Measurements from ENCODE around the gene SRD5A1. TPM values are rescaled to one million over a fixed set of nuclear protein-coding genes. Genes with fewer than 3 reads are reported as not detected.

The SRD5A1 gene, protein sequence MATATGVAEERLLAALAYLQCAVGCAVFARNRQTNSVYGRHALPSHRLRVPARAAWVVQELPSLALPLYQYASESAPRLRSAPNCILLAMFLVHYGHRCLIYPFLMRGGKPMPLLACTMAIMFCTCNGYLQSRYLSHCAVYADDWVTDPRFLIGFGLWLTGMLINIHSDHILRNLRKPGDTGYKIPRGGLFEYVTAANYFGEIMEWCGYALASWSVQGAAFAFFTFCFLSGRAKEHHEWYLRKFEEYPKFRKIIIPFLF
- 13.6 and 16.3 TPM in 2 replicates for total RNA-seq

DNA sequence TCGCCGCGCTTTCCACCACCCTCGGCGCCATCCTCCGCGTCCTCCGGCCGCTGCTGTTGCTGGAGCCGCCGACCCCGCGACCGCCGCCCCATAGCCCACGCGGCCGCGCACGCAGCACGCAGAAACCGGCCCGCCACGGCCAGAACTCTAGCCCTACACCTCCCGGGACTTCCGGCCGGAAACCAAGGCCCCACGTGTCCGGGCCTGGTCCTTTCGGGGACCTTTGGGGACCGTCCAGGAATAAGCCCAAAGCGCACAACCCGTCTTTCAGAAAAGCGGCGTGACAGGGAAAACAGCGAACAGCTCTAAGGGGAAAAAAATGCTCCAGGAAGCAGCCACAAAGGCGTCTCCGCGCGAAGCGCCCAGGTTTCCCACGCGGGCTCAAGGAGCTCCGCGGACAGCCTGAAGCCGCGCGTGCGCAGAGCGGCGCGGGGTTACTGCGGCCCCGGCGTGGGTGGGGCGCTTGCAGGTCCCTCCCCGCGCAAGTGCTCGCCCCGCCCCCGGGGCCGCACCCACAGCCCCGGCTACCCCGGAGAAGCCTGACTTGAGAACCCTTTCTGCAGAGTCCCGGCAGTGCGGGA lies at the start of gene SRD5A1, which contains the start of gene NSUN2:
Gene SRD5A1 (plus strand): TSS at position 553 of the 581 bp plus-strand sequence. CDS start 137 bp downstream, outside the sequence.
Gene NSUN2 (minus strand): TSS at position 157 of the 581 bp plus-strand sequence. CDS start 65 bp downstream, at position 92.

DNA sequence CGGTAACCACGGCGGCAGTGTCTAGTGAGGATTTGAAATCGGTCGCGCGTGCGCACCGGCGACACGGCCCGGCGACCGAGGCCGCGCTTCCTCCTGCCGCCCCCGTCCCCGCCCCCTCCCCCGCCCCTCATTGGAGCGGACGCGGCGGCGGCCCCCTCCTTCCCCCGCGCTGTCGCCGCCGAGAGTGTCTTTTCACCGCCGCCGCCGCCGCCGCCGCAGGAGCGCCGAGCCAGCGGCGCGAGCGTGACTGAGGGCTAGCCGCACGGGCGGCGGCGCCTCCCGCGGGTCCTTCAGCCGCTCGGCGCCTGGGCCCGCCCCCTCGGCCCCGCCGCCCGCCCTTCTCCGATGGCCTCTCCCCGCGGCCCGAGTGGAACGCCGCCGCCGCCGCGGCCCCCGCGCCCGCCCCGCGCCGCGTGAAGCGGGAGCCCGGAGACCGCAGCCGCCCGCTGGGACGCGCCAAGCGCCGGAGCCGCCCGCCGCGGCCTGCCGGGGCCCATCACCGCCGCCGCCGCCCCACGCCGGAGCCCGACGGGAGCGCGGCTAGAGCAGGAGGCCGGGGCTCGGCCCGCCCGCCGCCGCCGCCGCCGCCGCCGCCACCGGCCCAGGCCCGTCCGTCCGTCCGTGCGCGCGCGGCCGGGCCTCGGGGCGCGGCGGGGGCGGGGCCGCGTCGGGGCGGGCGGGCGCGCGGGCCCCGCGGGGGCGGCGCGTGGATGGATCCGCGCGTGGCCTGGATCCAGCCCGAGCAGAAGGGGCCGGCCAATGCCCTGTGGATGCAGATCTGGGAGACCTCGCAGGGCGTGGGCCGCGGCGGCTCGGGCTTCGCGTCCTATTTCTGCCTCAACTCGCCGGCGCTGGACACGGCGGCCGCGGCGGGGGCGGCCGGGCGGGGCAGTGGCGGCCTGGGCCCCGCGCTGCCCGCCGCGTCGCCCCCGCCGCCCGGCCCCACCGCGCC lies 80.3 kb downstream of the SRD5A1 start, which contains the start of gene TENT4A:
Gene TENT4A (plus strand): TSS at position 159 of the 952 bp plus-strand sequence. CDS start 552 bp downstream, at position 711.

Other genes starting within 250 kb of the SRD5A1 start
- 0.11 and 0.37 TPM in 2 replicates for gene UBE2QL1, start 184.6 kb upstream of the SRD5A1 start, total RNA-seq
- gene NSUN2, start 396 bp upstream of the SRD5A1 start, total RNA-seq = 55.5 and 65.2 TPM in 2 replicates
- 12.9 and 18.0 TPM in 2 replicates for gene TENT4A, start 80.0 kb downstream of the SRD5A1 start, total RNA-seq

All from uterine smooth muscle cell (primary cell).